Karpas-422 (cell line): ENCODE data around the gene DLK2. TPM values are rescaled to one million over a fixed set of nuclear protein-coding genes. Genes with fewer than 3 reads are reported as not detected.
"Not testable (repeated sequence)": the region's sequence is repeated elsewhere in the genome, so short reads cannot be mapped to it uniquely, and the experiment has no call there.

Experiments
- DNase-seq: peaks from one replicate; pipeline ENCODE4 v3.0.0-alpha.2; 2015
- H2AFZ ChIP-seq: fragments of 200-600 bp; sonication (generic); 2 replicates; pipeline ENCODE4 v1.6.1; 2014; ENCODE audit warnings: antibody characterized with exemption, low read length, mixed read lengths
- H3K27ac ChIP-seq: fragments of 200-600 bp; sonication (generic); 2 replicates; pipeline ENCODE4 v1.5.1; 2014; ENCODE audit warnings: mild to moderate bottlenecking, low read length, moderate library complexity
- H3K27me3 ChIP-seq: fragments of 200-600 bp; sonication (generic); 2 replicates; pipeline ENCODE4 v1.6.1; 2014; ENCODE audit warnings: low read length, mixed read lengths
- H3K36me3 ChIP-seq: fragments of 200-600 bp; sonication (generic); 2 replicates; pipeline ENCODE4 v1.6.1; 2014; ENCODE audit warnings: low read length, mixed read lengths; ENCODE audit not compliant: insufficient read depth
- H3K4me1 ChIP-seq: fragments of 200-600 bp; sonication (generic); 2 replicates; pipeline ENCODE4 v1.6.1; 2014; ENCODE audit warnings: mild to moderate bottlenecking, low read length, mixed read lengths
- H3K4me2 ChIP-seq: fragments of 200-600 bp; sonication (generic); 2 replicates; pipeline ENCODE4 v1.6.1; 2014; ENCODE audit warnings: low read length, low read depth, mild to moderate bottlenecking; ENCODE audit not compliant: poor library complexity, severe bottlenecking
- H3K4me3 ChIP-seq: fragments of 200-600 bp; sonication (generic); 2 replicates; pipeline ENCODE4 v1.5.1; 2014; ENCODE audit warnings: mild to moderate bottlenecking, antibody characterized with exemption, low read length, mixed read lengths
- H3K79me2 ChIP-seq: fragments of 200-600 bp; sonication (generic); 2 replicates; pipeline ENCODE4 v1.6.1; 2014; ENCODE audit warnings: mild to moderate bottlenecking, low read length, mixed read lengths
- H3K9ac ChIP-seq: fragments of 200-600 bp; sonication (generic); 2 replicates; pipeline ENCODE4 v1.6.0; 2014; ENCODE audit warnings: low read length
- H3K9me2 ChIP-seq: fragments of 200-600 bp; sonication (generic), shearing (Covaris generic); replicated peaks from 2 replicates; pipeline ENCODE4 v1.6.0; 2014; ENCODE audit warnings: mild to moderate bottlenecking, low read length, moderate library complexity; ENCODE audit not compliant: insufficient read depth
- H3K9me3 ChIP-seq: fragments of 300-700, 200-600 bp; sonication (generic); 2 replicates; pipeline ENCODE4 v1.6.1; 2014; ENCODE audit warnings: low read length, mixed read lengths
- H4K20me1 ChIP-seq: fragments of 200-600 bp; sonication (generic); 2 replicates; pipeline ENCODE4 v1.6.1; 2014; ENCODE audit warnings: mild to moderate bottlenecking, antibody characterized with exemption, low read length, low read depth; ENCODE audit not compliant: insufficient read depth
- total RNA-seq: library from RNA; depleted of rRNA; stranded (reverse); fragments of >200 nt; shearing (Covaris generic); gene quantifications from 2 replicates; pipeline ENCODE4 v1.2.3, GENCODE V29; 2014; ENCODE audit warnings: low replicate concordance

DLK2 gene
- total RNA-seq, 1 experiment from 2014 or later = 1.5 TPM

DNA sequence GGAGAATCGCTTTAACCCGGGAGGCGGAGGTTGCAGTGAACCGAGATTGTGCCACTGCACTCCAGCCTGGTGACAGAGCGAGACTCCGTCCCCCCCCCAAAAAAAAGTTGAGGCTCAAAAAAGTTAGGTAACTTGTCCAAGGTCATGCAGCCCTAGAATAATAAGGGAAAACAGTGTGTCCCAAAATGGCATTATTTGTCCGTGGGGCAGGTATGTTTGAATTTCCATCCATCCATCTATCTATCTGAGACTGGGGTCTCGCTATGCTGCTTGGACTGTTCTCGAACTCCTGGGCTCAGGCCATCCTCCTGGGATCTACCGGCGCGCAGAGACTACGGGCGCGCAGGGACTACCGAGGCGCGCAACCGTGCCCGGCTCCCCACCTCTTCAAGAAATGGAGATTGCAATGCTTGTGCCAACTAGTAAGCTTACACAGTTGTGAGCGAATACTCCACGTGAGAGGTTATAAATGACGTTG, 28.4 kb downstream of the DLK2 start:
- no peak for DNase-seq
- H3K79me2 ChIP-seq = peaks cover 28% of the 10 kb centered on the region
- H3K36me3 ChIP-seq = peaks cover 5% of the 10 kb centered on the region; the same call in 1 of the 2 replicates
- peaks cover 19% of the 10 kb centered on the region for H3K4me1 ChIP-seq
- H2AFZ ChIP-seq = peak overlapping the region; percentile 59
- H3K4me3 ChIP-seq = peak overlapping the region; percentile 91
- H3K4me2 ChIP-seq = peak overlapping the region; percentile 90
- no peaks in the 10 kb centered on the region for H4K20me1 ChIP-seq
- H3K9me3 ChIP-seq = no peaks in the 10 kb centered on the region
- no peaks in the 10 kb centered on the region for H3K9me2 ChIP-seq
- peak overlapping the region; percentile 81 for H3K27ac ChIP-seq
- no peaks in the 10 kb centered on the region for H3K27me3 ChIP-seq
- H3K9ac ChIP-seq = peak overlapping the region; percentile 90

- H3K9ac ChIP-seq, H2AFZ ChIP-seq, H3K27me3 ChIP-seq, H3K36me3 ChIP-seq, H3K9me2 ChIP-seq, H4K20me1 ChIP-seq, H3K27ac ChIP-seq, H3K9me3 ChIP-seq, H3K4me3 ChIP-seq, DNase-seq, H3K4me2 ChIP-seq: not testable (repeated sequence)
- Histone ChIP-seq H3K79me2 (peaks cover 22% of the 10 kb centered on the region), H3K4me1 (peaks cover 19% of the 10 kb centered on the region)
Measured at GRCh38 chr6:43425083-43425482, 30.3 kb downstream of the DLK2 start.

DNA sequence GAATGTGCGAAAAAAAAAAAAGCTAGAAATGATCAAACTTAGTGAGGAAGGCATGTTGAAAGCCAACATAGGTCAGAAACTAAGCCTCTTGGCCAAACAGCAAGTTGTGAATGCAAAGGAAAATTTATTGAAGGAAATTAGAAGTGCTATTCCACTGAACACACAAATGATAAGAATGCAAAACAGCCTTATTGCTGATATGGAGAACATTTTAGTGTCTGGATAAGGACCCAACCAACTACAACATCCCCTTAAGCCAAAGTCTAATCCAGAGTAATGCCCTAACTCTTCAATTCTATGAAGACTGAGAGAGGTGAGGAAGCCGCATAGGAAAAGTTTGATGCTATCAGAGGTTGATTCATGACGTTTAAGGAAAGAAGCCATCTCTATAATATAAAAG, 33.5 kb downstream of the DLK2 start:
- Histone ChIP-seq H3K9me2 (no peaks in the 10 kb centered on the region), H3K27ac (no peak overlapping the region), H3K4me3 (no peak overlapping the region), H3K27me3 (no peaks in the 10 kb centered on the region), H3K36me3 (no peaks in the 10 kb centered on the region), H3K9me3 (no peaks in the 10 kb centered on the region), H3K9ac (no peak overlapping the region), H3K79me2 (no peaks in the 10 kb centered on the region), H3K4me1 (peaks cover 4% of the 10 kb centered on the region), H2AFZ (no peak overlapping the region), H4K20me1 (no peaks in the 10 kb centered on the region), H3K4me2 (no peak overlapping the region)
- DNase-seq = no peak

GRCh38 chr6:43420012-43420709, 35.2 kb downstream of the DLK2 start:
- H3K79me2 ChIP-seq = no peaks in the 10 kb centered on the region
- H3K36me3 ChIP-seq = no peaks in the 10 kb centered on the region
- no peak overlapping the region for H2AFZ ChIP-seq
- no peaks in the 10 kb centered on the region for H3K9me2 ChIP-seq
- H4K20me1 ChIP-seq = no peaks in the 10 kb centered on the region
- H3K27ac ChIP-seq = no peak overlapping the region
- no peak overlapping the region for H3K9ac ChIP-seq
- no peak overlapping the region for H3K4me2 ChIP-seq
- no peaks in the 10 kb centered on the region for H3K4me1 ChIP-seq
- no peaks in the 10 kb centered on the region for H3K27me3 ChIP-seq
- no peak for DNase-seq
- no peaks in the 10 kb centered on the region for H3K9me3 ChIP-seq
- H3K4me3 ChIP-seq = no peak overlapping the region

GRCh38 chr6:43416935-43417334, 38.4 kb downstream of the DLK2 start:
- no peak overlapping the region for H3K9ac ChIP-seq
- no peak for DNase-seq
- no peak overlapping the region for H3K4me2 ChIP-seq

GRCh38 chr6:43415275-43415674, 40.1 kb downstream of the DLK2 start:
- H3K79me2 ChIP-seq, H3K4me3 ChIP-seq, H3K27me3 ChIP-seq, H3K27ac ChIP-seq, H3K36me3 ChIP-seq, H3K9me3 ChIP-seq, H2AFZ ChIP-seq, DNase-seq, H3K9ac ChIP-seq, H3K4me1 ChIP-seq, H3K9me2 ChIP-seq, H3K4me2 ChIP-seq, H4K20me1 ChIP-seq: not testable (repeated sequence)

More at GRCh38 chr6:43416935-43417334, 38.4 kb downstream of the DLK2 start:
- Histone ChIP-seq H3K27ac (no peak overlapping the region), H3K79me2 (no peaks in the 10 kb centered on the region), H2AFZ (no peak overlapping the region), H3K27me3 (no peaks in the 10 kb centered on the region), H3K4me1 (no peaks in the 10 kb centered on the region), H3K4me3 (no peak overlapping the region), H3K36me3 (no peaks in the 10 kb centered on the region), H3K9me3 (no peaks in the 10 kb centered on the region), H3K9me2 (no peaks in the 10 kb centered on the region), H4K20me1 (no peaks in the 10 kb centered on the region)

DNA sequence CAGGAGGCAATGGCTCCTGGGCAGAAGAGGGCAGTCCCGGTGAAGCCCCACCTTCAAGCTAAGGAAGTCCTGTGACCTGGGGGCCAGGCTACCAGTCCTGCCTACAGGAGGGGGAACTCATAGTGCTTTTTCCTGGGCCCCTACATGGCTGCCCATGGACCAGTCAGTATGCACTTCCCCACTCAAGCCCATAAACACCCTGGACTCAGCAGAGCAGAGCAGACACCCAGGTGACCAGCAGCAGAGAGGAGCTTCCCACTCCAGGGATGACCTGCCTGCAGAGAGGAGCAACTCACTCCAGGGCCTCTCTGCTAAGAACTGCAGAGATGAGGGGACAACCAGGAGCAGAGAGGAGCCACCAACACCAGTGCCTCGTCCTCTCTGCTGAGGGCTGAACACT, 42.3 kb downstream of the DLK2 start:
- Histone ChIP-seq H3K27me3 (no peaks in the 10 kb centered on the region), H3K36me3 (no peaks in the 10 kb centered on the region), H3K9ac (no peak overlapping the region), H3K9me3 (no peaks in the 10 kb centered on the region), H3K4me1 (no peaks in the 10 kb centered on the region), H3K4me2 (no peak overlapping the region), H3K79me2 (no peaks in the 10 kb centered on the region), H4K20me1 (no peaks in the 10 kb centered on the region), H2AFZ (no peak overlapping the region), H3K27ac (no peak overlapping the region), H3K4me3 (no peak overlapping the region), H3K9me2 (no peaks in the 10 kb centered on the region)
- DNase-seq = no peak

GRCh38 chr6:43412541-43412940, 42.8 kb downstream of the DLK2 start:
- H3K9me2 ChIP-seq = no peaks in the 10 kb centered on the region
- no peaks in the 10 kb centered on the region for H3K27me3 ChIP-seq
- no peak overlapping the region for H3K4me3 ChIP-seq
- H3K9ac ChIP-seq = no peak overlapping the region
- H3K36me3 ChIP-seq = no peaks in the 10 kb centered on the region
- DNase-seq = no peak
- H3K79me2 ChIP-seq = no peaks in the 10 kb centered on the region
- H3K9me3 ChIP-seq = no peaks in the 10 kb centered on the region
- H2AFZ ChIP-seq = no peak overlapping the region
- H3K27ac ChIP-seq = no peak overlapping the region
- H3K4me1 ChIP-seq = no peaks in the 10 kb centered on the region
- H3K4me2 ChIP-seq = no peak overlapping the region
- no peaks in the 10 kb centered on the region for H4K20me1 ChIP-seq
